HepG2 (cell line): Measurements from ENCODE around the gene MYL11. TPM values are rescaled to one million over a fixed set of nuclear protein-coding genes. Genes with fewer than 3 reads are reported as not detected.

Experiments
- BATF2 ChIP-seq: sonication (generic); formaldehyde crosslinking; IDR thresholded peaks from 2 replicates; pipeline ENCODE4 v1.8.0; 2022; ENCODE audit warnings: mild to moderate bottlenecking, missing genetic modification reagents, moderate library complexity
- BRD4 ChIP-seq: sonication (generic); formaldehyde crosslinking; IDR thresholded peaks from 2 replicates; pipeline ENCODE4 v1.4.0; 2020; ENCODE audit warnings: missing genetic modification reagents
- GABPB1 ChIP-seq: IDR thresholded peaks from 2 replicates; pipeline ENCODE4 v1.6.1; 2016; ENCODE audit warnings: mild to moderate bottlenecking, missing genetic modification reagents, moderate library complexity, missing compliant biosample characterization
- HNF4A ChIP-seq: sonication (generic); formaldehyde crosslinking; IDR thresholded peaks from 2 replicates; pipeline ENCODE4 v1.4.0; 2020; ENCODE audit warnings: missing genetic modification reagents
- MXI1 ChIP-seq: IDR thresholded peaks from 3 replicates; pipeline ENCODE4 v1.6.1; 2012; ENCODE audit warnings: low read depth, low read length, inconsistent platforms, borderline replicate concordance
- MZF1 ChIP-seq: sonication (generic); formaldehyde crosslinking; IDR thresholded peaks from 2 replicates; pipeline ENCODE4 v1.8.1; 2023; ENCODE audit warnings: mild to moderate bottlenecking, missing genetic modification reagents, borderline replicate concordance
- NBN ChIP-seq: fragments of 450-650 bp; conservative IDR thresholded peaks from 2 replicates; pipeline ENCODE4 v1.6.1; 2017
- NR2F1 ChIP-seq, 2 experiments: fragments of 450-650 bp in 1 of 2; formaldehyde crosslinking in 1 of 2; IDR thresholded peaks; 2 replicates each; pipeline versions ENCODE4 v1.5.0 to v1.6.1; 2016 to 2020; ENCODE audit warnings: mild to moderate bottlenecking in 1 of 2, missing compliant biosample characterization in 1 of 2, missing genetic modification reagents in 1 of 2, moderate library complexity in 1 of 2
- TGIF2 ChIP-seq: IDR thresholded peaks from 2 replicates; pipeline ENCODE4 v1.6.1; 2016; ENCODE audit warnings: control low read depth, missing compliant biosample characterization
- ZNF263 ChIP-seq: sonication (generic); formaldehyde crosslinking; IDR thresholded peaks from 2 replicates; pipeline ENCODE4 v1.4.0; 2020; ENCODE audit warnings: missing genetic modification reagents
- ZNF343 ChIP-seq: sonication (generic); formaldehyde crosslinking; IDR thresholded peaks from 2 replicates; pipeline ENCODE4 v1.4.0; 2020; ENCODE audit warnings: mild to moderate bottlenecking, missing genetic modification reagents
- ZNF552 ChIP-seq: sonication (generic); formaldehyde crosslinking; IDR thresholded peaks from 2 replicates; pipeline ENCODE4 v1.9.0; 2022; ENCODE audit warnings: missing genetic modification reagents, mild to moderate bottlenecking, borderline replicate concordance
- ZNF652 ChIP-seq: IDR thresholded peaks from 2 replicates; pipeline ENCODE4 v1.6.1; 2016; ENCODE audit warnings: low read depth, borderline replicate concordance
- polyA plus RNA-seq, 8 experiments: library from polyadenylated mRNA; depleted of rRNA in 3 of 8; stranded (reverse) in 7 of 8; unstranded in 1 of 8; fragments of >200 nt; fragmentation: Illumina TruSeq in 4 of 8; extraction: Trizol in 4 of 8; gene quantifications; 2 replicates each; pipeline versions ENCODE4 v1.2.1 to v1.2.3, GENCODE V29; 2011 to 2016; ENCODE audit warnings: low read depth in 4 of 8, missing spikeins in 1 of 8, mixed read lengths in 1 of 8; ENCODE audit not compliant: insufficient read depth in 1 of 8
- total RNA-seq, 5 experiments: library from RNA; depleted of rRNA; stranded (reverse); fragments of >200 nt; fragmentation: Illumina TruSeq; extraction: Trizol; gene quantifications; 2 replicates each; pipeline ENCODE4 v1.2.3, GENCODE V29; 2016; ENCODE audit warnings: low read depth in 1 of 5
- TF ChIP-seq, protein P1 (sequence below): sonication (generic); formaldehyde crosslinking; IDR thresholded peaks from 2 replicates; pipeline ENCODE4 v1.8.1; 2023; ENCODE audit warnings: missing genetic modification reagents, inconsistent platforms, borderline replicate concordance
- TF ChIP-seq, protein P2 (sequence below): sonication (generic); formaldehyde crosslinking; IDR thresholded peaks from 2 replicates; pipeline ENCODE4 v1.4.0; 2020; ENCODE audit warnings: missing genetic modification reagents
- TF ChIP-seq, protein P3 (sequence below): sonication (generic); formaldehyde crosslinking; IDR thresholded peaks from 2 replicates; pipeline ENCODE4 v1.4.0; 2020; ENCODE audit warnings: missing genetic modification reagents
- TF ChIP-seq, protein P4 (sequence below): sonication (generic); formaldehyde crosslinking; IDR thresholded peaks from 2 replicates; pipeline ENCODE4 v1.4.0; 2020; ENCODE audit warnings: missing genetic modification reagents, low read depth, mild to moderate bottlenecking, borderline replicate concordance

The MYL11 gene
- total and polyA plus RNA-seq, 2 of the 13 experiments (the other 11 are each of a cell fraction or from before 2014, with no cell fraction given), result not detected

DNA sequence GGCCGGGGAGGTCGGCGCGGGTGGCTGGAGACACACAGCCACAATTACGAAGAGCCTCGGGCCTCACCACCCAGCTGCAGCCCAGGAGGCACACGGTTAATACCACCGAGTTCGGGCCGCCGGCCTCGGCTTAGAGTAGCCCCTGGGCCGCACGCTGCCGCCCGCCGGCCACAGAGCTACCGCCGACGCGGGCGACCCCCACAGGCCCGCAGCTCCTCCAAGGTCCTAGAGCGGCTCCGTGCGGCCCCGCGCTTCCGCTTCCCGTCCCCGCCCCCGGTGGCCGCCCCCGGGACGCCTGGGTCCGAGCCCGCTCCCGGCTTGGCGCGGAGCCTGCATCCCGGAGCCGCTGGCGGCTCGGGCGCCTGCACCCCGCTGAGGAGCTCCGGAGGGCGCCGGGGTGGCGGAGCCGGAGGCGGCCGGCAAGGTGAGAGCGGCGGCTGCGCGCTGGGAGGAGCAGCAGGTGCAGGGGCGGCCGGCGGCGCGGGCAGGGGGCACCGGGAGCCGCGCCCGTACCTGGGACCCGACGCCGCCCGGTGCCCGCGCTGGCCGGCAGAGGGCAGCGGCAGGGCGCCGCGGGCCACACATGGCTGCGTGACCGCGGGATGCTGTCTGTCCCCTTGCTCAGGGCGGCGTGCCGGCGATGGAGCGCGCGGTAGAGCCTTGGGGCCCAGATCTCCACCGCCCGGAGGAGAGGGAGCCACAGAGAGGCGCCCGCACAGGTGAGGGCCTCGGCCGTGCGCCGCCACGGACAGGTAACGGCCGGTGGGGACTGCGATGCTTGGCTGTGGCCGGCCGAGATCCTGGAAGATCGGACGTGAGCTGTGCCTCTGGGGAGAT lies 20.8 kb downstream of the MYL11 start, which contains the start of gene ZNF48 (continued):
- TF ChIP-seq MXI1, result peak; percentile 93
- peak; percentile 94 for TF ChIP-seq GABPB1 (CRISPR knock-in tag)
- 0 out of 2 replicates have a peak, but pooled peaks have one; percentile 56 for TF ChIP-seq ZNF552 (CRISPR knock-in tag)
- TF ChIP-seq HNF4A (CRISPR knock-in tag), result 0 out of 2 replicates have a peak, but pooled peaks have one; percentile 24
- TF ChIP-seq ZNF652 (CRISPR knock-in tag), result peak; percentile 99
- TF ChIP-seq, protein P1, sequence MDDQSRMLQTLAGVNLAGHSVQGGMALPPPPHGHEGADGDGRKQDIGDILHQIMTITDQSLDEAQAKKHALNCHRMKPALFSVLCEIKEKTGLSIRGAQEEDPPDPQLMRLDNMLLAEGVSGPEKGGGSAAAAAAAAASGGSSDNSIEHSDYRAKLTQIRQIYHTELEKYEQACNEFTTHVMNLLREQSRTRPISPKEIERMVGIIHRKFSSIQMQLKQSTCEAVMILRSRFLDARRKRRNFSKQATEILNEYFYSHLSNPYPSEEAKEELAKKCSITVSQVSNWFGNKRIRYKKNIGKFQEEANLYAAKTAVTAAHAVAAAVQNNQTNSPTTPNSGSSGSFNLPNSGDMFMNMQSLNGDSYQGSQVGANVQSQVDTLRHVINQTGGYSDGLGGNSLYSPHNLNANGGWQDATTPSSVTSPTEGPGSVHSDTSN (CRISPR knock-in tag), result no peak
- TF ChIP-seq BATF2 (CRISPR knock-in tag), result no peak
- no peak for TF ChIP-seq ZNF263 (CRISPR knock-in tag)
- TF ChIP-seq, protein P2, sequence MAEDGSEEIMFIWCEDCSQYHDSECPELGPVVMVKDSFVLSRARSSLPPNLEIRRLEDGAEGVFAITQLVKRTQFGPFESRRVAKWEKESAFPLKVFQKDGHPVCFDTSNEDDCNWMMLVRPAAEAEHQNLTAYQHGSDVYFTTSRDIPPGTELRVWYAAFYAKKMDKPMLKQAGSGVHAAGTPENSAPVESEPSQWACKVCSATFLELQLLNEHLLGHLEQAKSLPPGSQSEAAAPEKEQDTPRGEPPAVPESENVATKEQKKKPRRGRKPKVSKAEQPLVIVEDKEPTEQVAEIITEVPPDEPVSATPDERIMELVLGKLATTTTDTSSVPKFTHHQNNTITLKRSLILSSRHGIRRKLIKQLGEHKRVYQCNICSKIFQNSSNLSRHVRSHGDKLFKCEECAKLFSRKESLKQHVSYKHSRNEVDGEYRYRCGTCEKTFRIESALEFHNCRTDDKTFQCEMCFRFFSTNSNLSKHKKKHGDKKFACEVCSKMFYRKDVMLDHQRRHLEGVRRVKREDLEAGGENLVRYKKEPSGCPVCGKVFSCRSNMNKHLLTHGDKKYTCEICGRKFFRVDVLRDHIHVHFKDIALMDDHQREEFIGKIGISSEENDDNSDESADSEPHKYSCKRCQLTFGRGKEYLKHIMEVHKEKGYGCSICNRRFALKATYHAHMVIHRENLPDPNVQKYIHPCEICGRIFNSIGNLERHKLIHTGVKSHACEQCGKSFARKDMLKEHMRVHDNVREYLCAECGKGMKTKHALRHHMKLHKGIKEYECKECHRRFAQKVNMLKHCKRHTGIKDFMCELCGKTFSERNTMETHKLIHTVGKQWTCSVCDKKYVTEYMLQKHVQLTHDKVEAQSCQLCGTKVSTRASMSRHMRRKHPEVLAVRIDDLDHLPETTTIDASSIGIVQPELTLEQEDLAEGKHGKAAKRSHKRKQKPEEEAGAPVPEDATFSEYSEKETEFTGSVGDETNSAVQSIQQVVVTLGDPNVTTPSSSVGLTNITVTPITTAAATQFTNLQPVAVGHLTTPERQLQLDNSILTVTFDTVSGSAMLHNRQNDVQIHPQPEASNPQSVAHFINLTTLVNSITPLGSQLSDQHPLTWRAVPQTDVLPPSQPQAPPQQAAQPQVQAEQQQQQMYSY (CRISPR knock-in tag), result no peak; the same call in 1 of the 2 replicates
- TF ChIP-seq, protein P3, sequence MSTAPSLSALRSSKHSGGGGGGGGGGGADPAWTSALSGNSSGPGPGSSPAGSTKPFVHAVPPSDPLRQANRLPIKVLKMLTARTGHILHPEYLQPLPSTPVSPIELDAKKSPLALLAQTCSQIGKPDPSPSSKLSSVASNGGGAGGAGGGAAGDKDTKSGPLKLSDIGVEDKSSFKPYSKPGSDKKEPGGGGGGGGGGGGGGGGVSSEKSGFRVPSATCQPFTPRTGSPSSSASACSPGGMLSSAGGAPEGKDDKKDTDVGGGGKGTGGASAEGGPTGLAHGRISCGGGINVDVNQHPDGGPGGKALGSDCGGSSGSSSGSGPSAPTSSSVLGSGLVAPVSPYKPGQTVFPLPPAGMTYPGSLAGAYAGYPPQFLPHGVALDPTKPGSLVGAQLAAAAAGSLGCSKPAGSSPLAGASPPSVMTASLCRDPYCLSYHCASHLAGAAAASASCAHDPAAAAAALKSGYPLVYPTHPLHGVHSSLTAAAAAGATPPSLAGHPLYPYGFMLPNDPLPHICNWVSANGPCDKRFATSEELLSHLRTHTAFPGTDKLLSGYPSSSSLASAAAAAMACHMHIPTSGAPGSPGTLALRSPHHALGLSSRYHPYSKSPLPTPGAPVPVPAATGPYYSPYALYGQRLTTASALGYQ (CRISPR knock-in tag), result no peak; the same call in none of the 2 replicates
- peak; percentile 76 for TF ChIP-seq TGIF2 (CRISPR knock-in tag)
- no peak for TF ChIP-seq NR2F1 (CRISPR knock-in tag; IDR thresholded peaks at IDR 0.05)
- 0 out of 2 replicates have a peak, but pooled peaks have one; percentile 64 for TF ChIP-seq BRD4
- TF ChIP-seq, protein P4, sequence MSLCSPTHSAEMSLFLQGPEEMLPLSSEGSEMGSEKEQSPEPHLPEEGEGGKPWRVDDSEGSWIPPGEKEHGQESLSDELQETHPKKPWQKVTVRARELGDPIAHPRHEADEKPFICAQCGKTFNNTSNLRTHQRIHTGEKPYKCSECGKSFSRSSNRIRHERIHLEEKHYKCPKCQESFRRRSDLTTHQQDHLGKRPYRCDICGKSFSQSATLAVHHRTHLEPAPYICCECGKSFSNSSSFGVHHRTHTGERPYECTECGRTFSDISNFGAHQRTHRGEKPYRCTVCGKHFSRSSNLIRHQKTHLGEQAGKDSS (CRISPR knock-in tag), result no peak; the same call in 1 of the 2 replicates
- no peak for TF ChIP-seq NBN
- peak; percentile 64 for TF ChIP-seq ZNF343 (CRISPR knock-in tag)
- TF ChIP-seq MZF1 (CRISPR knock-in tag), result no peak
